ENCODE data around the gene NELFCD.
A peak's percentile ranks its signal among the peaks of the same experiment; 100 is the strongest.
"Not testable (repeated sequence)": the region's sequence is repeated elsewhere in the genome, so short reads cannot be mapped to it uniquely, and the experiment has no call there.

NELFCD gene

DNA sequence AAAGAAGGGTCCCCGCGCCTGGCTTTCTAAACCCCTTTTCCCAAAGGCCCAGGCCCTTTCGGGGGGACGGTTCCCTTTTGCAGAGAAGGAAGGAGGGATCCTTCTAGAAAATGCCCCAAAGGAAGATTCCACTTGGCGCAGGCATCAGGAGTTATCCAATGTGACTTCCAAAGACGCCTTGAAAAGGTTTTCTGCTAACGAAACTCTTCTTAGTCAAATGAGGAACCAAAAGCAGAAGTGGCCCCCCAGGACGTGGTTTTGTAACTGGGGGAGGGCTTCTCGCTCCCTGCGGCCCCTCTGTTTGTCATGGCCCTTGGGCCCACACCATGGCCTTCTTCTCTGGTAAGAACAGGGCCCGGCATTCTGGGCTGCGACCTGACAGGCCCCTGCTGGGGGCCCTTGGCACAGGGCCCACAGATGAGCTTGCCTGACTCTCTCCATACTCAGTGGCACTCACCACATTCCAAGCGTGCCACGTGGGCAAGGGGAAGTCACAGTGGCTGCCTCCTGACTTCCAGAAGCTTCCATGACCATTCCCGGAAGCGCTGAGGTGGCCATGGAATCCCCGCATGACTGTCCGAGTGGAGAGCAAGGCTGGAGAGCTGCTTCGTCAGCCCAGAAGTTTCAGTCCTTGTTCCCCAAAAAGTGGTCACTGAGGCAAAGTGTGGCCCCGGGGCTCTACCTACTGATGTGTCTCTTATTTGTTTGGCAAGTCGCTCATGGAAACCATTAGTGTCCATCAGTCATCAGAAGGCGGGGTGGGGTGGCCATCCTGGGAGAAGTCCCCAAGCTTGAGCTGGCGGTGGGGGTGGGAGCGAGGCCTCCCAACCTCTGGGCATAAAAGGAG, 26.8 kb downstream of the NELFCD start:
- peak in 15 of 51 donors; percentile 13 to 53 (median 28) for DNase-seq

DNA sequence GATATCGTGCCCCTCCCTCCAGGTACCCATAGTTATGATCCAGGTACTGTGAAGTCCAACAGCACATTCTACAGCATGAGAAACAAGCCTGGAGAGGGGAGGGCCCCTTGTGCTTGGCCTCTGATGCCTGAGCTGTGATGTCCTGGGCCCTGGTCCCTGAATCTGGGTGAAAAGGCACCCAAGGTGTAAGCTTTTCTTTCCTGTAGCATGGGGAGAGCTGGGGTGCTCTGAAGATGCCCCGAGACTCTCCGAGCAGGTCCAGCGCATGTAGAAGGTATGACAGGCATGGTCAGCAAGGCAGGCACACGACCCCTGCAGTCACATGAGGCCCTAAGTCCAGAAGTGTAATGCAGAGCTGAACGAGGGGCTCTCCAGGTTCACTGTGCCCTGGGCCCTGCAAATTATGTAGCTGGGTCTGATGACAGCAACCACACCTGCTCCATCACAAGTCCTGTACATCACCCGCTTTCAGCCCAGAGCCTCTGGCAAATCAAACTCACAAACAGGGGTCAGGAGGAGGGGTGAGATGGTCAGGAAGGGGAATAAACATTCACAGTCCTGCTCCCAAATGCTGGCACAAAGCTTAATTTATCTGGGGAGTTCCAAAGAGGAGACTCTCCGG, 27.8 kb downstream of the NELFCD start:
- DNase-seq = no peak

DNA sequence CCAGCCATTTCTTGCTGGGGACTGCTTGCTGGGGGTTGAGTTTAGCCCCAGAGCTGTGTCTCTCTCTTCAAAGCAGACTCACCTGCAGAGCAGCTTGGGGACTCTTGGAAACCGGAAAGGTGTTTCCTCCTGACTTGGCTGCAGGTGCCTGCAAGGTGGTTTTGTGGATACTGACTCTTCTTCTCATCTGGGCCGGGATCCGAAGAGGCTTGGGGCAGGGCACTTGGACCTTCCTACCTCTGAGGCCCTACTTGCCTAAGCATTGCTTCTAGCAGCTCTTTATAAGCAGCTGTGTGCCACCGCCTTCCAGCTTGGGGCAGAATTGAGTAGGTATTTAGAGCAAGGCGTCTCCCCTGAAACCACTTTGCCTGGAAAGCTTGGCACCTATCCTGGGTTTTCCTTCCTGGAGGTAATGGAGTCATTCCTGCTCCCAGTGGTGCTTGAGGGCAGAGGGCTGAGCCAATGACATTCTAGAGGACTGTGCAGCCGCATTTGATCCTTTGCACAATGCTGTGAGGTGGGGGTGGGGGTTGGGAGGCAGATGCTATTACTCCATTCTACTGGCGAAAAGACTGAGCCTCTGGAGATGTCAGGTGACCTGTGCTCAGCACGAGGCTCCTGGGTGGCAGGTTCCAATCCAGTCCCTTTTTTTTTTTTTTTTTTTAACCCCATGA, 29.4 kb downstream of the NELFCD start:
- DNase-seq = no peak

DNA sequence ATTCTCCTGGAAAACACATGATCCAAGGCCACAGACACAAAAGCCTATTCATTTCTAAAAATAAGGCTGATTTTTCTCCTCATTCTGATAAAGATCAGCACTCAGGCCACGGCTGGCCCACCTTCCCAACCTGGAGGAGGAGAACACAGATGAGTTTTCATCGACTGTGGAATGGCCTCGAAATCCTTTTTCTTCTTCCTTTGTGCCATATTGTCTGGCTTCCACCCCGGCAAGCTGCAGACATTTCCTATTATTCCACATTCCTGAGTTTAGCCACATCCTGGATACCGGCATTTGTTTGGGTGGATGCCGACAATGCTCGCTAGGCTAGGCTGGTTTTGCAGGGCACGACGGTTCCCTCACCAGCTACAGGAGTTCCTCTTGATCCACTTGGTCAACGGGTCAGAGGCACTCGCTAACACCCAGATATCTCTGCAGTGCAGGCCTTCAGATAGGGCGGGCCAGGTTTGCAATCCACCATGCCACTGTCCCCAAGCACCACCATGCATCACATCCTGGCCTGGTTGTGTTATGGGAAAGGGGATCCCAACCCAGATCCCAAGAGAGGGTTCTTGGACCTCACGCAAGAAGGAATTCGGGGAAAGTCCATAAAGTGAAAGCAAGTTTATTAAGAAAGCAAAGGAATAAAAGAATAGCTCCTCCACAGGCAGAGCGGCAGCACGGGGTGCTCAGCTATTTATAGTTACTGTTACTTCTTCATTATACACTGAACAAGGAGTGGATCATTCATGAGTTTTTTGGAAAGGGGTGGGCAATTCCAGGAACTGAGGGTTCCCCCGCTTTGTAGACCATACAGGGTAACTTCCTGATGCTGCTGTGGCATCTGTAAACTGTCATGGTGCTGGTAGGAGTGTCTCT, 30.2 kb downstream of the NELFCD start:
- DNase-seq = peak in 1 of 51 donors; percentile 4

DNA sequence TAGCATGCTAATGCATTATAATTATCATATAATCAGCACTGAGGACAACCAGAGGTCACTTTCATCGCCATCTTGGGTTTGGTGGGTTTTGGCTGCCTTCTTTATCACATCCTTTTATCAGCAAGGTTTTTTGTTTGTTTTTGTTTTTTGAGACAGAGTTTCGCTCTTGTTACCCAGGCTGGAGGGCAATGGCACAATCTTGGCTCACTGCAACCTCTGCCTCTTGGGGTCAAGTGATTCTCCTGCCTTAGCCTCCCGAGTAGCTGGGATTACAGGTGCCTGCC, 30.8 kb downstream of the NELFCD start:
- not testable (repeated sequence) for DNase-seq

DNA sequence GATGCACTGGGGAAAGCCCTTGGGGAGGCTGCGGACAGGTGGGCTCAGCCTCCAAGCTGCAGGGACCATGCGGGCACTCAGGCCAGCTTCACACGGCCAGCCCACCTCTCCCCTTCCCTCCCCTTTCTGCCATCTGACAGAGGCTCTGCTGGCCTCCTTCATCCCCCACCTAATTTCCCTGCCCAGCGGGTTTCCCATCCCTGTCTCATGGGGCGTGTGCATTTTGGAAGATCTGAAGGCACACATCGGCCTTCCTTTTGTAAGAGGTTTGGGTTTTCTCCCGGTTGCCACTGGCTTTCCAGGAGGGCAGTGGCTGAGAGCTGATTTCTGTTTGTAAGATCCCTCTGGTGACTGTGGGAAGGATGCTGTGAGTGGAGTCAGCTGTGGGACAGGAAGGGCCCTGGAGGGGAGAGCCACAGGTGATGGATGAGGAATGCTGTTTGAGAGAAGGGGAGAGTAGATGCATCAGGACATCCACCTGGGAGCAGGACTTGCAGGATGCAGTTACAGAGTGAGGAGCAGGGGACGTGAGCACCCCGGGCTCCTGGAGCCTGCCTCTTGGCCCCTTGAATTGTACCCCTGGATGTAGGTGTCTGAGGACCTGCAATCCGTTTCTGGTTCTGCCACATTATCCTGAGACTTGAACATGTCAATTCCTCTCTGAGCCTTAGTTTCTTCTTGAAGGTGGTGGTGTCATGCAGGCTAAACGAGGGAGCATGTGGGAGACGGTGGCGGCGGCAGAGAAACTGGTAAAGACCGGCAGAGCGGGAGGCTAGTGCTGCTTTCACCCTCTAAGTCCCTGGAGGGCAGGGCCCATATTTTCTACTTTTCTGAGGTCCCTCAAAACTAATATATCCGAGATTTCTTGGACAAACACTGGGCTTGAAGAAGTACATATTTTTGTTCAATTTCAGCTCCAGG, 32.2 kb downstream of the NELFCD start:
- DNase-seq = no peak

DNA sequence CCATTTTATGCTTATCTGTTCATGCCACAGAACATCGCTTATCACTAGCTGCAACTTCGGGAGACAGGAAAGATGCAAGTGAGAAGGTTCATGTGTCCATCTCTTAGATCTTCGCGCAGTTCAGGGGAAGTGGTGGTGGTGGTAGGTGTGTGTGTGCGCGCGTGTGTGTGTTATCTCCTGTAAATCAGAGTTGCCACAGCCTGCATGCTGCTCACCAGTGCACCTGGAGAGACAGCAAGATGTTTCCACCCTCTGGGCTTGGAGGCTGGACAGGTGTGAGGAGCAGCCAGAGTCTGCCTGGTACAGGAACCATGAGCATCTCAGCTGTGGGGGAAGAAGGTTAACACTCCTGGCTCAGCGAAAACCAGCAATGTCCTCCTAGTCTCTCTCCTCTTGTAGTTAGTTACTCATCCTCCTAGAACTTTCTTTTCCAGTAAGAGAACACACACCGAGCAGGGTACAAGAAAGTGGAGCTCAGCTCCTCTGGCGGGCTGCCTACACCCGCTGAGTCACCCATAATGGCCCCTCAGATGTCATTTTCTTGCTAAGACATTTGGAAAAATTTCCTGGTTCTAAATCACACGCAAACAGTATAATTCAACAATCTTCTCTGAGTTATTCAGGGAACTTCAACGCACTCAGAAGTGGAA, 33.0 kb downstream of the NELFCD start:
- DNase-seq = peak in 2 of 51 donors; percentile 25 to 47

DNA sequence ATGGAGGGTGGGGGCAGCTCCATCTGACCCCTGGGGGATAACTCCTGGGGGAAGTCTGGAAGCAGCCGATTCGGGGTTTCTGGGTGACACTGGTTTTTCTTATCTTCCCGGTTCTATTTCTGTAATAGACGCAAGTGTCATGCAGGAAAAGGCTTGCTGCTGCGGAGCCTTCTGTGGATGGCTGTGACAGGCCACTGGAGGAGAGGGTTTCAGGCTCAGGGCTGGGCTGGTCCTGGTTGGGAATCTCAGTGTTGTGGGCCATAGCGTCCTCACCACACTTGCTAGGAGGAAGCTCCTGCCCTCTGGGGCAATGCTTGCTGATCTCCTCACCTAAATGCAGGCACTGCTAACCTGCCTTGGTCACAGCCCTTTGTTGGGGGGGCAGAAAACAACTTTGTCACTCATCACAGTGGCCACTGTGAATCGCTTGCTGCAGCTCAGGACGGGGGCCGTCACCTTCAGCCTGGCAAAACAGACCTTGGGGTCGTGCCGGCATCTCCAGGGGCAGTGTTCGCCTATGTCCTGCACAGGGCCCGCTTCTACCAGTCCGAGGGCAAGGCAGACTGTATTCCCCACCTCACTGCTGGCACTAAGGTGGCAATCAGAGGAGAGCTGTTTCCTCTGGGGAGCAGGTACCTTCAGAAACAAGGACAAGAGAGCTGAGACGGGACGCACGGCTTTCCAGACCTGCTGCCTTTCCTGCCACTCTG, 33.8 kb downstream of the NELFCD start:
- no peak for DNase-seq

DNA sequence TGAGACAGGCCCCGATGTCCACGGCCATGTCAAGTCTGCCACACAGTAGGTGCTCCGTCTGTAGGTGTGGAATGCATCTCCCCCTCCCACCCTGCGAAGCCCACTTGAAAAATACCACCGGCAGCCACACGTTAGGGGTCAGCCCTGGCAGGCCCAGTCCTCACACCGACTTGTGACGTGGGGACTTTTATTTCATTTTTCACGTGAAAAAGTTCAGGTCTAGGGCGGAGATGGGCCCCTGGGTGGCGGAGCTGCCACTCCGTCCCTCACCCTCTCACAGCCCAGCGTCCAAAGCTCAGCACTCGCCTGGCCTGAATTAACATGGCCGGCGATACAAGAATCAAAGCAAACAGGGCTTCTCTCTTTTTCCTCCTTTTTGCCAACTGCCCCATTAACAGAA, 34.4 kb downstream of the NELFCD start:
- no peak for DNase-seq

DNA sequence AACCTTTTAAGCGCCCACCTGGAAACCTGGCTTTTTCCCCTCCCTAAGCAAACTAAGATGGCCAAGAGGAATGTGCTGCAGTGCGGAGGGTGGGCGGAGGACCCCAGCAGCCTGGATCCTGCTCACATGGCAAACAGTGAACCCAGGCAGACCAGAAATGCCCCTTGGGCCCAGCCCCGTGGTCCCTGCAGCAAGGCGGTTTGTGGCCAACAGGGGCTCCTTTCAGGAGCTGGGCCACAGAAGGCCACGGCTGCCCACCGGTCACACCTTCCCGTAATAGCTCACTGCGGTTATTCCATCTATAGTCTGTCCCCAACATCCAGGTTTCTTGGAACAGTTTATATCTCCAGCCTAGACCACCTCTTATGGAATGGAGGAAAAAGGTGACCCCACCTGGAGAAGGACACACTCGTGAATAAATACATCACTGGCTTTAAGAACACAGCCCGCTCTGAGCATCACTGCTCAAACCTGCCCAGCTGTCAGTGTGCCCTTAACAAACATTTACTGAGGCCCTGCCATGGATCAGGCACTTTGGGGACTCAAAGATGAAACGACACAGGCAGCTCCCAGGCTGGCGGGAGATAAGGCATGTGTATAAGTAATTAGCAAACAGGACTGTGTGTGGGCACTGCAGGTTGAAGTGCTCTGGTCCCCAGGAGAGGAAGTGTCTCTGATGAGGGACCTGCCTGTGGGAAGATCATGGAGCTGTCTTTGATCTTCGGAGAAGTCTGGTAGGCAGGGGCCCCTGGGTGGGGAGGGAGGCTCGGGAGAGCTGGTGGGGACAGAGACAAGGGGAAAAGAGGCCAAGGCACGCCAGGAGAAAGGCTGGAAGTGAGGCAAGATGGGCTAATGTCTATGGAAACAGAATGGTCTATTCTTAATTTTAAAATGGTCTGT, 35.0 kb downstream of the NELFCD start:
- DNase-seq = no peak

DNA sequence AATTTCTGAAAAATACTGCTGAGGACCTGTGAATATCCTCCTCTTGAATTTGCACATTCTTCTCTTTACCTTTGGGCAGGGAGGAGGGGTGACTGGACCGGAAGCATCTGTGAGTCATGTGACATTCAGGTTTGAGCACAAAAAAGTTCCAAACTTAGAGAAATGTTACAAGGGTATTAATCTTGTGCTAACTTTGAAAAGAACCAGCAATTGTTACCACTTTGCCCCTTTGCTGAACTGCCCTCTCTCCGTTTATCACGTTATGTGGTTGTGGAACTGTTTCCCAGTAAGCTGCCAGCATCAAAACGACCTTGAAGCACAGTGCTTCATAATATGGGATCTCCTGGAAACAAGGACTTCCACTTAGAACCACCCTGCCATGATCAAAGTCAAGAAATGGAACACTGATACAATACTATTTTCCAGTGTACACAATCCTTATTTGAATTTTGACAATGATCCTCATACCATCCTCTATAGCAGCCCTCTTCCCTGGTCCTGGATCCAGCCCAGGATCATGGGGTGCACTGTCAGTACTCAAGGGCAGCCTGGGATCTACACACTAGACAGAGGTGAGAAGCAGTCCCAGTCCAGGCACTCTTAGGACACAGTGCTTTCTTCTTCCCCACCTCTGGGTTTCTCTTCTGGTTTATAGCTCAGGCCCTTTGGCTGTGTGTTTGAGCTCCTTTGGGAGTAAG, 35.9 kb downstream of the NELFCD start:
- DNase-seq = no peak

DNA sequence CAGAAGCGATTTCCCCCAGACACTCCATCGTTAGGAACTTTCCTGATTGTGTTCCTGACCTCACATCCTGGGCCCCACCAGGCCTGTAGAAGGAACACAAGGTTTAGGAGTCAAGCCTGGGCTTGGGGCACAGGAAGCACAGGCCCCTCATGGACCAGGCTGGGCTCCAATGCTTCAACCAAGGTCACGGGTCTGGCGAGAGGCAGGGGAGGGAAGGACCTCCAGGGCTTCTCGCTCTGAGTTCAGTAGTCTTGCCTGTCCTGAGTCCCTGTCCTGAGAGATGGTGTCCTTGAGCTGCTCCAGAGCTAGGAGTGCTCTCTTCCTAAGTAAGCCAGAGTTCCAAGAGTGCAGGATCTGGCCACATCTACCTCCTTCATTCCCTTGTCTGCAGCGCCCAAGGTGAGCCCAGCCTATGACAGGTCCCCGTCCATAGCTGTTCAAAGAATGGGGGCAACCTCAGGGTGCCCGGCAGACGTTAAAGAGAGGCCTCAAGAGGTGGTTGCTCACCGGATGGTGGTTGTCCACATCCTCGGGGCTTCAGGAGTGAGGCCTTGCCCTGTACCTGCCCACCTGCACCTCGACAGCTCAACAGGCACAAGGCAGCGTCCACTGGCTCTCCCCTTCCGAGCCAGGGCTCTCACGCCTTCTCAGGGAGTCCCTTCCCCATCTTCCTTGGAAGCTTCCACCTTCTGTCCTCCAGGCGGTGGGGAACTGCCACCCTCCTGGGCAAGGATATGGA, 36.6 kb downstream of the NELFCD start:
- DNase-seq = no peak

DNA sequence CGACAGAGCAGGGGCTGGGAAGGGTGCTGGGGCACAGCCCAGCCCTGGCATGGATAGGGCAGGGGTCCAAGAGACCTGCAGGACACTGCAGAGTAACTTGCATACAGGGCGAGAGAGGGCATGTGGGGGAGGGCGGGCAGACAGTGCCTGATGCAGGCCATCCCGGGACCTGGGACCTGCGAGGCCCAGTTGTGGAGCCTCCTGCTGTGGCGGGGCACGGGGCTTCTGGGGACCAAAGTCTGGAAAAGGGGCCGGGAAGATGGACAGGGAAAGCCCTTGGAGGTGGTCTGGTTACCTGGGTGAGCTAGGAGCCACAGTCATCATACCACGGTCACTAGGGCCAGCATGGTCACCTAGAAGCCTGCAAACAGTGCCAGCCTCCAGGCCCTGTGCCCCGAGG, 37.8 kb downstream of the NELFCD start:
- DNase-seq = no peak

DNA sequence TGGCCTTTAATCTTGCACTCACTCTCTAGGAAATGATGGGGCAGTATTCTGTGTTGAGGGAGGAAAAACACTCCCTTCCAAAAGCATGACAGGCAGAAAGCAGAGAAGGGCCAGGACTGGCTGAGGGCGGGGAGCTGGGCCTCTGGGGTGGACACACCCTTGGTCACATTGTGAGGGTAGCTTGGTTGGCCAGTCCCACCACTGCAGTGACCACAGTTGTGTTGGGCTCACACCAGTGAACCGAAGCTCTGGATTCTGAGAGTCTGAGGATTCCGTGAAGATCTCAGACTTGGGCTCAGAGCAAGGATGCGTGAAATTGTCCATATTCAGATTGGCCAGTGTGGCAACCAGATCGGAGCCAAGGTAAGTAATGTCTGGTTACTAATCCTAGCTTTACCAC, 38.2 kb downstream of the NELFCD start, which contains the start of gene TUBB1:
TSS of gene TUBB1 (plus strand) at position 213 of the 400 bp plus-strand sequence. CDS start at position 307, 94 bp downstream.
- no peak for DNase-seq

DNA sequence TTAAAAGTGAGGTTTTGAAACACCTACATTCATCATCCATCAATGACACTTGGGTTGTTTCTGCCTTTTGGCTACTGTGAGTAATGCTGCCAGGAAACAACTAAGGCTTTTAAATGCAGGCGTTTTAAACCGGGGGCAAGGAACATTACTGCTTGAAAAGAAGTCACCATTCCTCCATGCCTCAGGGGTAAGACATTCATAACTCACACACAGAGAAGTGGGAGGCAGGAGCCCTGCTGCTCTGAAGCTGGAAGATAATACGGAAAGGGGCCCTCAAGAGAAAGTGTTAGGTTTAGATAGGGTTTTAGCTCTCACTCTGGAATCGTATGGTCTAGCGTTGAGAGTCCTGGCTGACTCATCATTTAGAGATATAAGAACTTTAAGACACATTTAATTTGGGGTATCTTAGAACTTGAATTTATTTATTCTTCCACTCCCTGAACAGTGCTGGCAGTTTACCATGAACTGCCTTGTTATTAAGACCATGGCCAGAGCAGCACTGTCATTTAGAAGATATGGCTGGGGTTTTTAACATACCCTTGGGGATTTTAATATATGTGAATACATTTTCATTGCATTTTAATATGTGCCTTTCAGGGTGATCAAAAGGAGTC, 40.0 kb downstream of the NELFCD start:
- peak in 1 of 51 donors; percentile 26 for DNase-seq

DNA sequence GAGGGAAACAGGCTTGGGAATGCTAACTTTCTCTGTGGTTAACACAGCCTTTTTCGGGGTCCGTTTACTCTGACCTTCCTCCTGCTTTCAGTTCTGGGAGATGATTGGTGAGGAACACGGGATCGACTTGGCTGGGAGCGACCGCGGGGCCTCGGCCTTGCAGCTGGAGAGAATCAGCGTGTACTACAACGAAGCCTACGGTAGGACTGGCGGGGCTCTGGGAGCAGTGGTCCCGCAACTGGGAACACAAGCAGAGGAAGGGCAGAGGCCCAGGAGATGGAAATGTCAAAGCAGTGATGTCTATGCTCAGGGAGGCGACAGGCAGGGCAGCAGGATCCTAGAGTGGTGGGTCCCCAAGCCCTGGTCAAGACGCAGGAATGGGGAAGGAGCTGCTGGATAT, 41.7 kb downstream of the NELFCD start:
- no peak for DNase-seq
